Activated CD8-positive, alpha-beta T cell treated with anti-CD3 and anti-CD28 coated beads for 36 hours (primary cell): Measurements from ENCODE around the gene GRID2. TPM values are rescaled to one million over a fixed set of nuclear protein-coding genes. Genes with fewer than 3 reads are reported as not detected.

Source experiments
- ATAC-seq: fragments of 200-7000 bp; cut with Tn5 transposase; one replicate; pipeline ENCODE4 v1.10.0; 2021; ENCODE audit warnings: mild to moderate bottlenecking, moderate library complexity
- CTCF ChIA-PET: fragments of 350-600 bp; sonication (Branson Sonifier 250); formaldehyde crosslinking; loops from one replicate; lab custom pipeline; 2021; ENCODE audit warnings: antibody characterized with exemption; lab: Charles Lee
- POLR2A ChIA-PET: fragments of 350-600 bp; sonication (Branson Sonifier 250); formaldehyde crosslinking; loops from one replicate; lab custom pipeline; 2021; ENCODE audit warnings: antibody characterized with exemption; lab: Charles Lee
- DNase-seq: peaks from one replicate; pipeline ENCODE4 v3.0.0-alpha.2; 2020
- H3K27ac Mint-ChIP-seq: one replicate; pipeline ENCODE4 v1.8.0; 2021; ENCODE audit warnings: mild to moderate bottlenecking, mixed read lengths
- H3K27me3 Mint-ChIP-seq: one replicate; pipeline ENCODE4 v1.8.0; 2021; ENCODE audit warnings: mixed read lengths
- H3K36me3 Mint-ChIP-seq: one replicate; pipeline ENCODE4 v1.8.0; 2021; ENCODE audit warnings: low read depth, mixed read lengths
- H3K4me1 Mint-ChIP-seq: one replicate; pipeline ENCODE4 v1.8.0; 2021; ENCODE audit warnings: low read depth, mixed read lengths
- H3K4me3 Mint-ChIP-seq: one replicate; pipeline ENCODE4 v1.8.0; 2021; ENCODE audit warnings: mild to moderate bottlenecking, moderate library complexity, mixed read lengths
- H3K9me3 Mint-ChIP-seq: one replicate; pipeline ENCODE4 v1.8.0; 2021; ENCODE audit warnings: mixed read lengths
- intact Hi-C: fragments of 100-400 bp; cut with micrococcal nuclease; formaldehyde crosslinking; loops from one replicate; pipeline ENCODE4 v1.10.0; 2022
- total RNA-seq, 2 experiments: library from RNA; stranded (reverse); gene quantifications; one replicate each; pipeline ENCODE4 v1.2.3, GENCODE V29; 2021
- TF ChIP-seq, protein P1 (sequence below): fragments of 200-600 bp; IDR thresholded peaks from one replicate; pipeline ENCODE4 v1.8.0; 2022; ENCODE audit warnings: antibody characterized with exemption, mild to moderate bottlenecking

GRID2 gene
- total RNA-seq, 2 experiments from 2014 or later = not detected

DNA sequence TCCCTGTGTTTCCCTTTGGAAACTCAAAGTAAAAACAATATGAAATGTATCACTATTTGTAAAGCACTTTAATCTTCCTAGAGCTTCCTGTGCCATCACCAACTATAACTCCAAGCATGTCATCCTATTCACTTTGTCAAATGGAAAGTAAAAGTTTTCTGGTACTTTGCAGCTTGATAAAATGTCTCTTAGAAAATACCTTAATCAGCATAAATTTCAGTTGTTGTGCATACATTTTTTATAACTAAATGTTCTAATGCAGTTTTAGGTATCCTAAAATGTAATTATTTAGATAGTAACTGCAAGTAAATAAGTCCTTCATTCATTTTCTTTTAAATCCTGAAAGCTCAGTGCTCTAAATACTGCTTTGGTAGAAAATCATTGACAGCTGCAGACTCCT is 558.7 kb downstream of the GRID2 start:
- no peak overlapping the region for H3K4me3 Mint-ChIP-seq
- H3K9me3 Mint-ChIP-seq = peaks cover 6% of the 10 kb centered on the region
- POLR2A ChIA-PET = no interaction called here
- CTCF ChIA-PET = no interaction called here
- ATAC-seq (no peak), DNase-seq (no peak)
- no peaks in the 10 kb centered on the region for H3K36me3 Mint-ChIP-seq
- intact Hi-C loops = no loop called here
- no peaks in the 10 kb centered on the region for H3K4me1 Mint-ChIP-seq
- H3K27me3 Mint-ChIP-seq = no peaks in the 10 kb centered on the region
- TF ChIP-seq, protein P1, sequence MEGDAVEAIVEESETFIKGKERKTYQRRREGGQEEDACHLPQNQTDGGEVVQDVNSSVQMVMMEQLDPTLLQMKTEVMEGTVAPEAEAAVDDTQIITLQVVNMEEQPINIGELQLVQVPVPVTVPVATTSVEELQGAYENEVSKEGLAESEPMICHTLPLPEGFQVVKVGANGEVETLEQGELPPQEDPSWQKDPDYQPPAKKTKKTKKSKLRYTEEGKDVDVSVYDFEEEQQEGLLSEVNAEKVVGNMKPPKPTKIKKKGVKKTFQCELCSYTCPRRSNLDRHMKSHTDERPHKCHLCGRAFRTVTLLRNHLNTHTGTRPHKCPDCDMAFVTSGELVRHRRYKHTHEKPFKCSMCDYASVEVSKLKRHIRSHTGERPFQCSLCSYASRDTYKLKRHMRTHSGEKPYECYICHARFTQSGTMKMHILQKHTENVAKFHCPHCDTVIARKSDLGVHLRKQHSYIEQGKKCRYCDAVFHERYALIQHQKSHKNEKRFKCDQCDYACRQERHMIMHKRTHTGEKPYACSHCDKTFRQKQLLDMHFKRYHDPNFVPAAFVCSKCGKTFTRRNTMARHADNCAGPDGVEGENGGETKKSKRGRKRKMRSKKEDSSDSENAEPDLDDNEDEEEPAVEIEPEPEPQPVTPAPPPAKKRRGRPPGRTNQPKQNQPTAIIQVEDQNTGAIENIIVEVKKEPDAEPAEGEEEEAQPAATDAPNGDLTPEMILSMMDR = no peak
- no peak overlapping the region for H3K27ac Mint-ChIP-seq

DNA sequence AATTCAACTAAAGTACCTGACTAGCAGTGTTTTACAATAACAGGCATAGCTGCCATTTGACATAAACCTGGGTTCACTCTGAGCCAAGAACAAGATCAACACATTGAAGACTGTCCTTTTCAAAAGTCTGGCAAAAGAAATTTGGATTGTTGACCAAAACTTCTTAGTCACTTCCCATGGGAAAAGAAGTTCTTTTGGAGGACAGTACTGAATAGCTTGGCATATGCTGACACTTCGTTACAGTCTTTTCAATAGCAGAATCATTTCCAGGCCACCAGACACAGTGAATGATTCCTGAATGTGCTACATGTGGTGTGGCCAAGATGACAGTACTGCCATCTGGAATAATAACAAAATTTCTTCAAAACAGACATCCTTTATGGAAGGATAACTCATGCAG is 560.3 kb downstream of the GRID2 start:
- Mint-ChIP-seq H3K27ac (no peak overlapping the region), H3K4me3 (no peak overlapping the region), H3K4me1 (no peaks in the 10 kb centered on the region), H3K27me3 (no peaks in the 10 kb centered on the region), H3K36me3 (no peaks in the 10 kb centered on the region), H3K9me3 (peaks cover 9% of the 10 kb centered on the region)
- TF ChIP-seq, protein P1 = no peak
- no peak for ATAC-seq
- DNase-seq = no peak
- POLR2A ChIA-PET = no interaction called here
- intact Hi-C loops = no loop called here
- CTCF ChIA-PET = no interaction called here

DNA sequence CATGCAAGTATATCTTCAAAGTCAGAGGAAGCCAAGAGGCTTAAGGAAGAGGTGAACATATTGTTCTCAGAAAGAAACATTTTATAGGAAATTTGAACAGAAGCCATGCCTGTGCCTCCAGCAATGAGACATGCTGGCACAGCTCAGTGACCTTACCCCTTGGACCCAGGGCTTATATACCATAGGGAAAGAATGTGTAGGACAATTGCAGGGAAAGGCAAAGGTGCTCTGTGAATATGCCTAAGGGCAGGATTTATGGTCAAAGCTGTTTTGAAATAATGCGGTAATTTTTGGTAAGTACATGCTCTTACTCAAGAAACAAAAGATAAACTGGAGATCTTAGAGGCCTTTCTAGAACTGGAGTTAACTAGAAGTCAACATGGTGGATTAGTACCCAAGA is 568.8 kb downstream of the GRID2 start:
- ATAC-seq = no peak
- TF ChIP-seq, protein P1 = no peak
- H3K27me3 Mint-ChIP-seq = no peaks in the 10 kb centered on the region
- no peaks in the 10 kb centered on the region for H3K4me1 Mint-ChIP-seq
- H3K36me3 Mint-ChIP-seq = no peaks in the 10 kb centered on the region
- no peak overlapping the region for H3K27ac Mint-ChIP-seq
- intact Hi-C loops = no loop called here
- peaks cover 8% of the 10 kb centered on the region for H3K9me3 Mint-ChIP-seq
- ChIA-PET CTCF (no interaction called here), POLR2A (interaction anchor here (0.6 kb wide), 1 partner anchor 198 kb away, joined by 7 read pairs; no protein-coding TSS in a partner anchor)
- no peak overlapping the region for H3K4me3 Mint-ChIP-seq
- DNase-seq = no peak

DNA sequence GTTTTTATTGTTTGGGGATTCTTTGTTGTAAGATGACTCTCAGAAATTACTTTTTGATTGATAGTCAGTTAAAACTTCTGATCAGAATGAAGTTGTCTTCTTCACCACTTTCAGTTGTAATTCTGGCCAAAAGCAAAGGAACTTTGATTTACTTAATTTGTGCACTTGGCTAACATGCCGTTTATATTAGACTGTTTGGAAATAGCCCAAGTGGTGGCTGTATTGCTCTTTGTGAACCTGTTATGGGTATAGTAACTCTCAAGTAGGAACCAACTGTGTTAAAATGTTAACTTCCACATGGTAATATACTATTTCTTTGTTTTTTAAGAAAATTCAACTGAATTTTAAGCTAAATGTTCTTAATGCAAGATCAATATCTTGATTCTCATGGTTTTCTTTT is 581.9 kb downstream of the GRID2 start:
- H3K27me3 Mint-ChIP-seq = no peaks in the 10 kb centered on the region
- H3K9me3 Mint-ChIP-seq = peaks cover 4% of the 10 kb centered on the region
- intact Hi-C loops = no loop called here
- no peak overlapping the region for H3K27ac Mint-ChIP-seq
- ATAC-seq = no peak
- H3K4me3 Mint-ChIP-seq = no peak overlapping the region
- TF ChIP-seq, protein P1 = no peak
- POLR2A ChIA-PET = no interaction called here
- no peak for DNase-seq
- CTCF ChIA-PET = no interaction called here
- H3K4me1 Mint-ChIP-seq = no peaks in the 10 kb centered on the region
- no peaks in the 10 kb centered on the region for H3K36me3 Mint-ChIP-seq

DNA sequence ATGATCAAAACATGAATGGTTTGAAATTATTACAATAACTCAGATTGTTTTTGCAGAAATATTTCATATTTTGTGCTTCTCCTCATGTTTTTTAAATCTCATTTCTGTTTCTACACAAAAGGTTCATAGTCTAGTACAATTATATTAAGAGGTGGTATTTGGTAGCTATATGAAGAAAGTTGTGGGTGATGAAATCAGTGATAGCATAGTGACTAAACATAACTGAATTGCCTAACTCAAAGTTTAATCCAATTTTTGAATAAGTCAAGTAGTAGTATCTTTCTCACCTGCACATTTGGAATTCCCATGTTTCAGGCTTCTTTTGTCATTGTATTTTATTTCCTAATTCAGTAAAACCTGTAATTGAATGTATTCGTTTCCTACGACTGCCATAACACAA is 648.7 kb downstream of the GRID2 start:
- TF ChIP-seq, protein P1 = no peak
- ATAC-seq (no peak), DNase-seq (no peak)
- Mint-ChIP-seq H3K27ac (no peak overlapping the region), H3K4me3 (no peak overlapping the region), H3K27me3 (no peaks in the 10 kb centered on the region), H3K9me3 (peaks cover 13% of the 10 kb centered on the region), H3K36me3 (no peaks in the 10 kb centered on the region), H3K4me1 (no peaks in the 10 kb centered on the region)
- ChIA-PET POLR2A (no interaction called here), CTCF (no interaction called here)
- intact Hi-C loops = no loop called here
